SKM-1 (cell line): ENCODE results near the gene TUBA3E.
"Not testable (repeated sequence)": the region's sequence is repeated elsewhere in the genome, so short reads cannot be mapped to it uniquely, and the experiment has no call there.

ENCODE experiments used
- DNase-seq: peaks from one replicate; lab custom pipeline; 2025; ENCODE audit not compliant: unreplicated experiment; lab: John Stamatoyannopoulos, UW

Gene TUBA3E

GRCh38 chr2:130198343-130198742 is at the start of gene TUBA3E:
Gene TUBA3E, minus strand, starts transcription at chr2:130198439. Its CDS starts 79 bp downstream, at chr2:130198360.
- no peak for DNase-seq

- no peak for DNase-seq
Measured at GRCh38 chr2:130246430-130246829, 48.2 kb upstream of the TUBA3E start.

GRCh38 chr2:130245976-130246375 is 47.7 kb upstream of the TUBA3E start:
- no peak for DNase-seq

GRCh38 chr2:130243359-130243758 is 45.1 kb upstream of the TUBA3E start:
- no peak for DNase-seq

GRCh38 chr2:130241041-130241707 is 42.9 kb upstream of the TUBA3E start:
- no peak for DNase-seq

- not testable (repeated sequence) for DNase-seq
Measured at GRCh38 chr2:130239581-130239980, 41.3 kb upstream of the TUBA3E start.

GRCh38 chr2:130233066-130233465 is 34.8 kb upstream of the TUBA3E start:
- DNase-seq = not testable (repeated sequence)

GRCh38 chr2:130231656-130232055 is 33.4 kb upstream of the TUBA3E start:
- no peak for DNase-seq

GRCh38 chr2:130230907-130231306 is 32.7 kb upstream of the TUBA3E start:
- not testable (repeated sequence) for DNase-seq

GRCh38 chr2:130230376-130230775 is 32.1 kb upstream of the TUBA3E start:
- DNase-seq = not testable (repeated sequence)

GRCh38 chr2:130229161-130229510 is 30.9 kb upstream of the TUBA3E start:
- DNase-seq = not testable (repeated sequence)

GRCh38 chr2:130228467-130229160 is 30.4 kb upstream of the TUBA3E start:
- not testable (repeated sequence) for DNase-seq

- DNase-seq = not testable (repeated sequence)
Measured at GRCh38 chr2:130228005-130228404, 29.8 kb upstream of the TUBA3E start.

- not testable (repeated sequence) for DNase-seq
Measured at GRCh38 chr2:130222523-130222922, 24.3 kb upstream of the TUBA3E start.

GRCh38 chr2:130220505-130220904 is 22.3 kb upstream of the TUBA3E start:
- not testable (repeated sequence) for DNase-seq

GRCh38 chr2:130219147-130219546 is 20.9 kb upstream of the TUBA3E start:
- not testable (repeated sequence) for DNase-seq

GRCh38 chr2:130207051-130207450 is 8.8 kb upstream of the TUBA3E start:
- not testable (repeated sequence) for DNase-seq

- not testable (repeated sequence) for DNase-seq
Measured at GRCh38 chr2:130203150-130203549, 4.9 kb upstream of the TUBA3E start.

- DNase-seq = not testable (repeated sequence)
Measured at GRCh38 chr2:130202518-130202917, 4.3 kb upstream of the TUBA3E start.

GRCh38 chr2:130196052-130196451 is 2.2 kb downstream of the TUBA3E start:
- not testable (repeated sequence) for DNase-seq

- not testable (repeated sequence) for DNase-seq
Measured at GRCh38 chr2:130195089-130195635, 3.1 kb downstream of the TUBA3E start.

- not testable (repeated sequence) for DNase-seq
Measured at GRCh38 chr2:130193824-130194223, 4.4 kb downstream of the TUBA3E start.
